HG03457 (cell line): Measurements from ENCODE around the gene DOCK11.
"Not testable (repeated sequence)": the region's sequence is repeated elsewhere in the genome, so short reads cannot be mapped to it uniquely, and the experiment has no call there.

Experiments
- ATAC-seq: cut with Tn5 transposase; IDR thresholded peaks from one replicate; pipeline ENCODE4 v1.9.1; 2021; ENCODE audit warnings: moderate number of reproducible peaks; ENCODE audit not compliant: unreplicated experiment

Gene DOCK11

DNA sequence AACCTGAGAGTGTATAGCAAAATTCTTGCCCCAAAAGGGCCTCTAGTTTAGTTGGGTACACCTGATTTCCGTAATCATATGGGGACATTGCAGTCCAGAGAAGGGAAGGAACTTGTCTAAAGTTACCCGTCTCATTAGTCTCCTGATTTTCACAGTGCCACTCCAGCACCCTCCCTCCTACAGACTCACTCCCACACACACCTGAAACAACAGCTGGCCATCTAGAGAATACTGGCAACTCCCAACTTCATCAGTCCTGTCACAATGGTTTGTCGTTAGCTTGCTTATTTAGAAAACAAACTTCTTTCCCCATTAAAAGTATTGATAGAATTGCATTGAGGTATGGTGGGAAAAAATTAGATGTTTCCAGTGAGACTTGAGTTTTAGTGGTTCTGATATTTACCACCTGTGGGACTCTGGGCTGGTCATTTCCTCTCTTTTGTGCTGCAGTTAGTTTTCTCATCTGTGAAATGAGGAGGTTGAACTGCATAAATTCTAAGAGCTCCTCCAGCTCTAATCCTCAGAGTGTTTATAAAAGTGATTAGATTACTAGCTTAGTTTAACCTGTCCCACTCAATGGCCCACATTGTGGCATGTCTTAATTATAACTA lies 233.5 kb downstream of the DOCK11 start:
- ATAC-seq: no peak

DNA sequence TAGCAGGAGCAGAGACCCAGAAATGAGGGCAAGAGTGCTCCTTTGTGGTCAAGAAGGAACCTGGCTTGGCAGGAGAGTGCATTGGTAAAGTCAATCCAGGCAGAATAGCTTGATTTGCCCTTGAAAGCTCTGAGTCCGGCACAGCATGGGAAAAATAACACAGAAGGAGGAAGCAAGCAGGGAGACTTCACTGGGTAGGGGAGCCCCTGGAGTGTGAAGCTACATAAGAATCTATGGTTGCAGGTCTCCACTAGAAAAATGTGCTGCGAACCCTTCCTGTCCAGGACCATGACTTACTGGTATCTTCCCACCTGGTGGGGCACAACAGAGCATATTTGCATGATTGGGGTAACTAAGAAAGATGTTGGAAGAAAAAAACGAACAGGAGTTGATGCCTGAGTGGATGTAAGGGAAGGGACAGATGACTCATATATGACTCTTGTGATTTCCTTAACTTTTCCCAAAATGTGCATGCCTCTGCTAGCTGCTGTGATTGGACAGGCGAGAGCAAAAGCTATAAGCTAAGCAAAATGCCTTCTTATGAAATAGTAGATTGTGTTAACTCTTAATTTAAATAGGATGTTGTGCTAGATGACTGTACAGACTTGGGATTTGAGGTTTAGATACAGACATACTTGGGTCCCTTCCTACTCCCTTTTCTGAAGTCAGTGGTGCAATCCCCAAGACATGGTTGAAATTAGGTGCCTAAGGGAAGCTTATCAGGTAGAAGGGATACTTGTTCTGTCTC lies 235.1 kb downstream of the DOCK11 start:
- ATAC-seq: no peak

GRCh38 chrX:118732551-118732950 lies 236.9 kb downstream of the DOCK11 start:
- not testable (repeated sequence) for ATAC-seq

DNA sequence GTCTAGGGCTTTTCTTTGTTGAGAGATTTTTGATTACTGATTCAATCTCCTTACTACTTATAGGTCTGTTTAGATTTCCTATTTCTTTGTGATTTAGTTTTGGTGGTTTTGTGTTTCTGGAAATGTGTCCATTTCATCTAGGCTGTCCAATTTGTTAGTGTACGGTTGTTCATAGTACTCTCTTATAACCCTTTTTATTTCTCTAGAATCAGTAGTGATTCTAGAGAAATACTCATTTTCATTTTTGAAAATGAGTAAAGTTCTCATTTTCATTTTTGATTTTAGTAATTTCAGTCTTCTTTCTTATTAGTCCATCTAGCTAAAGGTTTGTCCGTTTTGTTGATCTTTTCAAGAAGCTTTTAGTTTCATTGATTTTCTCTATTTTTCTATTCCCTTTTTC lies 239.3 kb downstream of the DOCK11 start:
- ATAC-seq: no peak
